ENCODE data around the gene UBE2S.
"Not testable (repeated sequence)": the region's sequence is repeated elsewhere in the genome, so short reads cannot be mapped to it uniquely, and the experiment has no call there.

Gene UBE2S

DNA sequence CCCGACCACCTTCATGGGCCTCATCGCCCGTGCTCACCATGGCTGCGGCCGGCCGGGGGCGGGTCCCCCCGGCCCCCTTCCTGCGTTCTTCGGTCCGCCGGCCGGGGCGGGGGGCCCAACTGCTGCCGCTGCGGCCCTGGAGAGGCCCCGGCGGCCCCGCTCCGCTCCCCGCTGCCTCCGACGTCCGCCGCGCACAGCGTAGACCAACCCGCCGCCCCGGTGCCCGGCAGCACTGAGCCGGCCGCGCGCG lies at the start of gene UBE2S:
Gene UBE2S (minus strand): TSS at position 239 of the 250 bp plus-strand sequence. CDS start 199 bp downstream, at position 40.
- not testable (repeated sequence) for DNase-seq

DNA sequence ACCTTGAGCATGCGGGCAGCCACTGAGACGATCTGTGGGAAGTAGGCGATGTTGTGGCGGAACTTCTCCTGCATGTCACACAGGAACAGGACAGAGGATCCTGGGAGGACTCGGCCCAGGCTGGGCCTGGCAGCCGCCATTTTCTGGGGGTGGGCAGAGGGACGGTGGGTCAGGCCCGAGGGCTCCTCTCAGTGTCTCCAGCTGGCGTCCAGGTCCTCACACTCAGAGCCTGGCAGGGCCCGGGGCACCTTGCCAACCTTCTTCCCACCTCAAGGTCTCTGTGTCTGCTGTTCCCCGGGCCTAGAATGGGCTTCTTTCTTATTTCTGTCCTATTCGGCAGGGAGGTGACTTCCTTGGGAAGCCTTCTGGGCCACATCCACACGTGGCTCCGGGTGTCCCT lies 48.8 kb upstream of the UBE2S start:
- no peak for DNase-seq

GRCh38 chr19:55455576-55456235 lies 48.1 kb upstream of the UBE2S start:
- DNase-seq: no peak

GRCh38 chr19:55454787-55455243 lies 47.2 kb upstream of the UBE2S start:
- DNase-seq: no peak

DNA sequence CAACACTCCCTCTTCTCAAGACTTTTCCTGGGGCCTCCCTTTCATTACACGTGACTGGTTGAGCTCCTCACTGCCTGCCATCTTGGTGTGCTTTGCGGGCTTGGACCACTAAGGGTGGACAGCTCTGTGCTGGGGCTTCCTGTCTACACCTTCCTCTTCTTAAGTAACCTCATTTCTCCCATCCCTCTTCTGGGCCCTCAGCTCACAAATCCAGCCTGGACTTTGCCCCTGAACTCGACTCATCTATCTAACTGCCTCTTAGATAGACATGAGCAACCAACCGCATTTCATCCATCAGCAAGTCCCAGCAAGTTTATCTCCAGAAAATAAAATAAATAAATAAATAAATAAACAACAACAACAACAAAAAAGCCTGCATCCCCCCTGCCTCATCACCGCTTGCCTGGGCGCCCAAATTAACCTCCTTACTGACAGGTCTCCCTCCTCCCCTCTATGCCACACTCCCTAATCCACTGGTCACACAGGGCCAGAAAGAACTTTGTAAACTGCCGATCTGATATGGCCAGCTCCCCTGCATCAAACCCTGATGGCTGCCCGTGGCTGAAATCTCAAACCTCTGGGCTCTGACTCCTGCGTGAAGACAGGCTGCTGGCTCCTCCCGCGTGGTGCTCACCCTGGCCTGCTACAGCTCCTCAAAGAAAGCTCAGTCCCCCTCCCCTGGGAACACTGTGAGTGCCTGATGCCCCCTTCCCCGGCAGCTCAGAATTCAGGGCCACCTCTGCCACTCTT lies 46.1 kb upstream of the UBE2S start:
- no peak for DNase-seq

- no peak for DNase-seq
These were observed 45.3 kb upstream of the UBE2S start for GRCh38 chr19:55452749-55453346.

DNA sequence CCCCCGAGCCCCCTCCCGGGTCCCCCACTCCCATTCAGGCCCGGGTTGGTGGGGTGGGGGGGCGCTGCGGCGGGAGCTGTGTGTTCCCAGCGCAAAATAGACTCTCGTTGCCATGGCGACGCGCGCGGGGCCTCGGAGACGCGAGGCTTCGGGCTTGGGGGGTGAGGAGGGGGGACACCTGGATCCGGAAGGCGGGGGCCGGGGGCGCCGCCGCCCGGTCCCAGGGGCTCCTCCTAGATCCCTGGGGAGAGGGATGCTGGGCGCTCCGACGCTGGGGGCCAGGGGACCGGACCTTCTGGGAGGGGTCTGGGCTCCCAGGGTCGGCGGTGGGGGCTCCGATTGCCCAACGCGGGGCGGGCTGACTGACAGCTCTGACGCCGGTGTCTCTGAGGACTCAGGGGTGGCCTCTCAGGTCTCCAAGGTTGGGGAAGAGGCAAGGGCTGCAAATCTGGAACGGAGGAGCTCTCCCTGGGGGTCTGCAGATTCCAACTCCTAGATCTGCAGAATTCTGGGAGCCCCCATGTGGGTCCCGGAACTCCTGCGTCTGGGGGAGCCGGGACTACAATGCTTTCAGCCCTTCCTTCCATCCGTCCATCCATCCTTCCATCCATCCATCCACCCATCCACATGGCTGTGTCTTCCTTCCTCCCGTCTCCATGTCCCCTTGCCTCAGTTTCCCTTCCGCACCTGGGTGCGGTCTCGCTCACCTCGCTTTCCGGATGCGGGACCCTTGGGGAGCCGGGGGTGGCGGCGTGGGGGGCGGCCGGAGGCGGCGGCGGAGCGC lies 44.6 kb upstream of the UBE2S start:
- DNase-seq: no peak

GRCh38 chr19:55451163-55451964 lies 43.8 kb upstream of the UBE2S start:
- DNase-seq: no peak

GRCh38 chr19:55449469-55449868 lies 41.9 kb upstream of the UBE2S start:
- no peak for DNase-seq

DNA sequence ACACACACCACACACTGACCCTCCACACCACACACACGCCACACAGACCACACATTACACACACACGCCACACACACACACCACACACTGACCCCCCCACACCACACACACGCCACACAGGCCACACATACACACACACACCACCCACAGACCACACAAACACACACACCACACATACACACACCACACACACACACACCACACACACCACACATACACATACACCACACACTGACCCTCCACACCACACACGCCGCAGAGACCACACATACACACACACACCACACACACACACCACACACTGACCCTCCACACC lies 40.5 kb upstream of the UBE2S start:
- DNase-seq: not testable (repeated sequence)

DNA sequence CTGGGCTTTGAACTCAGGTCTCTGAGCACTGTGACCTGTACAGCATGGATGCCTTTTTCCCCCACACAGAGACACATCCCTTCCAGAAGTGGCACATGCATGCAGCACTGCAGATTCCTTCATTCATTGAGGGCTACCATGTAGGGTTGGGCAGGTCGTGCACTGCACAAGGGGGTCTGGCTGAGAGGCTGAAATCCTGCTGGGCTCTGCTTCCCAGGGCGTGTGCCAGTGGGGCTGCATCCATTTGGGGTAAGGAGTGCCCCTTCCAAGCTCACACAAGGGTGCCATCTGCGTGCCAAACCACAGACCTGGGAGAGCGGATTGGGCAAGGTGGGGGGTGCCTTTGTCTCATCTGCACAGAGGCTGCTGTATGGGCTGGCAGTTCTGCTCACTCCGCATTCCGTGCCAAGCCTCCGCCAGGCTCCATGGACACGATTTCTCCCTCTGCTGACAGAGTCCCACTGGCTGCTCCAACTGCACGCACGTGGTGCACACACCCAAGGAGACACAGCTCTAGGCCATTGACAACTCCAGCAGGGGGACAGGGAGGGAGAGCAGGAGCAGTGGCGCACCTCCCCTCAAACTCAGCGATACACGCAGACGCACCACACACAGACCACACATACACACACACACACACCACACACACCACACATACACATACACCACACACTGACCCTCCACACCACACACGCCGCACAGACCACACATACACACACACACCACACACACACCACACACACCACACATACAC lies 40.0 kb upstream of the UBE2S start:
- peak; percentile 34 for DNase-seq

DNA sequence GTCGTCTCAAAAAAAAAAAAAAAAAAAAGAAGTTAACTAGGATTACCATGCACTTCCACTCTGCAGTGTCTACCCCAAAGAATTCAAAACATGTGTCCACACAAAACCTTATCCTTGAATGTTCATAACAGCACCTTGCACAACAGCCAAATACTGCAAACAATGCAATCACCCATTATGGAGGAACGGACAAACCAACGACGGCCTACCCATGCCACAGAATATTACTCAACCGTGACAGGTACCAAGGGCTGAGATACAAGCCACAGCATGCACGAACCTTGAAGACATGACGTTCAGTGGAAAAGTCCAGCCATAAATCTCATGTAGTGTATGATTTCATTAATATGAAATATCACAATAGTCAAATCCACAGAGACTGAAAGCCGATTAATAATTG lies 38.5 kb upstream of the UBE2S start:
- DNase-seq: no peak

DNA sequence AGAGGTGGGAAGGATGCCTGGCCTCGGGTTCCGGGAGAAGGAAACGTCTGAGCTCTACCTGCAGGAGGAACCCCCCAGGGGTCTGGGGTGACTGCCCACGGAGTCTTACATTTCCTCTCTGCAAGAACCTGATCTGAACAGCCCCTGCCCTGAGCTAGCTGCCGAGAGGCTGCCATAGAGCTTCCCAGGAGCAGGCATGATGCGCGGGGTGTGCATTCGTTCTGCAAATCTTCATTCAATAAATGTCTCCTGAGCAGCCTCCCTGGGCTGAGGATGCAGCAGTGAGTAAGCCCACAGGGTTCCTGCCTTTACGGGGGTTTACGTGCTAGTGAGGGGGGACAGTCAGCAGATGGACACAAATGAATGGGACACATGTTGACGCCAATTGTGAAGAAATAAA lies 37.1 kb upstream of the UBE2S start:
- DNase-seq: no peak

GRCh38 chr19:55443824-55444480 lies 36.4 kb upstream of the UBE2S start:
- DNase-seq: no peak

- no peak for DNase-seq
These were observed 35.6 kb upstream of the UBE2S start, which contains the start of gene SHISA7 for GRCh38 chr19:55443045-55443823. SHISA7 (minus strand) TSS chr19:55443300; CDS start chr19:55442863, 437 bp downstream.

DNA sequence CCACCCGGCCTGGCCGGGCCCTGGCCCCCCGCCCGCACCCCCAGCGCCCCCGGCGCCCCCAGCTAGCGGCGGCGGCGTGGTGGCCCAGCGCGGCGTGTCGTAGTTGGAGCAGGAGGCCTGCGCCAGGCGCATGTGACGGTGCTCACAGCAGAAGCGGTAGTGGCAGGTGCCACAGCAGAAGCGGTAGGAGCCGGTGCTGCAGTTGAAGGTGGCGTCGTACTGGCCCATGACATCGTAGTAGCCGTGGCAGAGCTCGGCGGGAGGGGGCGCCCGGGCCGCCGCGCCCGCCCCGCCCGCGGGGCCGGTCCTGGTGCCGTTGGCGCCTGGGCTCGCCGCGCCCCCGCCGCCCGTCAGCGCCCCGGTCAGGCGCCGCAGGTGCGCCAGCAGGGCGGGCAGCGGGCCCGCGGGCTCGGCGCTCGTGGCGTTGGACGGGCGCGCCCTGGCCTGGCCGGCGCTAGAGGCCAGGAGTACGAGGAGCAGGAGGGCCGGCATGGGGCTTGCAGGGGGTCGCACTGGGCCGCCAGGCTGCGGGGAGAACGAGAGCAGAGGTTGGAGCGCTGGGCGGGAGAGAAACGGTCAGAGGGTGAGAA lies 34.9 kb upstream of the UBE2S start:
- DNase-seq: no peak

DNA sequence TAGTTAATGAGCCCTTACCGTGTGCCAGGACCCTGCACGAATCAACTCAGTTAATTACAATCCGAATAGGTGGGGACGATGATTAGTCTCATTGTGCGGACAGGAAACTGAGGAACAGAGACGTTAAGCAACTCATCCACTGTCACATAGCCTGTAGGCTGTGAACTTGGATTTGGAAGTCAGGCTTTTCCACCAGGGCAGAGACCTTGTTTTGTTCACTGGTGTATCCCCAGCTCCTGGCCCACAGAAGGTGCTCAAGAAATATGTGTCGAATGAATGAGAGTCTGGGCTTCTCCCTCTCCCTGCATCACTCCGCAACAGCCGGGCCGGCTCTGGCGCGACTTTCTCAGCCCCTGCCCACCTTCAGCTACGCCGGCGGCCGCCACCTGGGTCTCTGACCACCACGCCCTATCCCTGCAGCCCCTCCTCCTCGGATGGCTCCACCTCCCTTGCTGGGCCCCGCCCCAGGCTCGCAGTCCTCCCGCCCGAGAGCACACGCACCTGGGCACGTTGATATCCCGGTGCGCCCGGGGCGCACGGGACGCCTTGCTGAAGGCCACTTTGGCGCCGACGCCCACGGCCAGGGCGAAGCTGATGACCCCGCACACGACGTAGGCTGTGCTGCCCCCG lies 34.2 kb upstream of the UBE2S start:
- DNase-seq: no peak

GRCh38 chr19:55441319-55441691 lies 33.7 kb upstream of the UBE2S start:
- DNase-seq: no peak

DNA sequence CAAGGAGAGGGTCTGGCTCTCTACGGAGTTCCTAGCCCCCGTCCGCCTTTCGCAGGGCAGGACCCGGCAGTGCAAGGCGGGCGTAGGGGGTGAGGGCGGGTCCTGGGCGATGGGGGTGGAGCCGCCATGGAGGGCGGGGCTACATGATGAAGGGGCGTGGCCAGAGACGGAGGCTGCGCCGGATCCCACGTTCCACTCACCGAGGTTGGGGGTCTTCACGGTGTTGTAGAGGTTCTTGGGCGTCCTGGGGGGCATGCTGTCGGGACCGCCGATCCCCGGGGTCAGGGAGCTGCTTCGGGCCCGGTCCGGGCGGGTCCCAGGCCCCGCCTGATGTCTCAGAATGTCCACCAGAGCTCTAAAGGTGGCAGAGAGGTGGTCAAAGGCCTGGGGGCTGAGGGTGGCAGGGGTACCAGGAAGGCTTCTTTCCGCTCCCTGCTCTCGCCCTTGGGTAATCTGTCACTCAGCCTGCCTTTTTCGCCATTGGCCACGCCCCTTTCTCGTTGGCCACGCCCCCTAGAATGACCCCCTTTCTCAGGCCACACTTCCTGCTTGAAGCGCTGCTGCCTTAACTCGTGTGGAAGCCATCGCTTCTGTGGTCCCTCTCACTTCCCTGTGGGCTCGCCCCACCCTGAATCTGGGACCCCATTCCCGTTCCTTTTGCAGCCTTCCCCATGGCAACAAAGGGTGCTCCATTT lies 33.0 kb upstream of the UBE2S start:
- no peak for DNase-seq
